SKM-1 (cell line): ENCODE measurements around the gene PLCE1.
"Not testable (repeated sequence)": the region's sequence is repeated elsewhere in the genome, so short reads cannot be mapped to it uniquely, and the experiment has no call there.

Experiments used
- DNase-seq: peaks from one replicate; lab custom pipeline; 2025; ENCODE audit not compliant: unreplicated experiment; lab: John Stamatoyannopoulos, UW

The PLCE1 gene

GRCh38 chr10:93993782-93994437 lies at the start of gene PLCE1:
Gene PLCE1 (plus strand): TSS chr10:93993931. CDS start chr10:94031047, 37,116 bp downstream.
- no peak for DNase-seq

GRCh38 chr10:93945819-93946218 lies 47.9 kb upstream of the PLCE1 start:
- DNase-seq = no peak

- no peak for DNase-seq
Measured at GRCh38 chr10:93947055-93947454, 46.7 kb upstream of the PLCE1 start.

- no peak for DNase-seq
Measured at GRCh38 chr10:93947524-93947923, 46.2 kb upstream of the PLCE1 start.

- no peak for DNase-seq
Measured at GRCh38 chr10:93951905-93952304, 41.8 kb upstream of the PLCE1 start.

GRCh38 chr10:93954299-93954698 lies 39.4 kb upstream of the PLCE1 start:
- no peak for DNase-seq

GRCh38 chr10:93954726-93955363 lies 38.9 kb upstream of the PLCE1 start:
- no peak for DNase-seq

- no peak for DNase-seq
Measured at GRCh38 chr10:93958834-93959233, 34.9 kb upstream of the PLCE1 start.

- not testable (repeated sequence) for DNase-seq
Measured at GRCh38 chr10:93960988-93961387, 32.7 kb upstream of the PLCE1 start.

- DNase-seq = no peak
Measured at GRCh38 chr10:93962973-93963372, 30.8 kb upstream of the PLCE1 start.

- DNase-seq = no peak
Measured at GRCh38 chr10:93963434-93963833, 30.3 kb upstream of the PLCE1 start.

GRCh38 chr10:93965911-93966310 lies 27.8 kb upstream of the PLCE1 start:
- no peak for DNase-seq

GRCh38 chr10:93967756-93968155 lies 26.0 kb upstream of the PLCE1 start:
- no peak for DNase-seq

- DNase-seq = no peak
Measured at GRCh38 chr10:93968540-93968945, 25.2 kb upstream of the PLCE1 start.

GRCh38 chr10:93970433-93971010 lies 23.2 kb upstream of the PLCE1 start:
- not testable (repeated sequence) for DNase-seq

GRCh38 chr10:93973748-93974445 lies 19.8 kb upstream of the PLCE1 start:
- no peak for DNase-seq

- no peak for DNase-seq
Measured at GRCh38 chr10:93977442-93977841, 16.3 kb upstream of the PLCE1 start.

- no peak for DNase-seq
Measured at GRCh38 chr10:93980486-93980885, 13.2 kb upstream of the PLCE1 start.

GRCh38 chr10:93991114-93991513 lies 2.6 kb upstream of the PLCE1 start:
- DNase-seq = no peak

- no peak for DNase-seq
Measured at GRCh38 chr10:93991596-93992284, 2.0 kb upstream of the PLCE1 start.

- no peak for DNase-seq
Measured at GRCh38 chr10:93992400-93993030, 1.2 kb upstream of the PLCE1 start.
